HepG2 (cell line): ENCODE data around the gene TNNI2. TPM values are rescaled to one million over a fixed set of nuclear protein-coding genes. Genes with fewer than 3 reads are reported as not detected.
A peak's percentile ranks its signal among the peaks of the same experiment; 100 is the strongest.

Source experiments
- ATAC-seq: fragments of 200-7000 bp; cut with Tn5 transposase; 3 replicates; pipeline ENCODE4 v1.9.1; 2020; ENCODE audit warnings: mild to moderate bottlenecking, moderate library complexity
- BruUV-seq: library from RNA; stranded (reverse); fragments of 400-500 nt; replicated peaks from 2 replicates; lab custom pipeline; 2021; lab: Mats Ljungman, UMichigan
- CTCF ChIA-PET: fragments of 300-600 bp; formaldehyde crosslinking; extraction: SDS; loops from one replicate; lab custom pipeline; 2021; ENCODE audit warnings: low total read pairs, inconsistent platforms, low intra/inter-chr PET ratio; lab: Yijun Ruan, JAX
- POLR2A ChIA-PET: fragments of 350-600 bp; sonication (Branson Sonifier 250); formaldehyde crosslinking; loops from one replicate; lab custom pipeline; 2020; ENCODE audit warnings: antibody characterized with exemption, inconsistent platforms; lab: Yijun Ruan, JAX
- DNase-seq: peaks from one replicate; pipeline ENCODE4 v3.0.0-alpha.2; 2015; ENCODE audit warnings: low spot score
- FAIRE-seq: peaks from 3 replicates; lab custom pipeline; 2011; peaks lifted over from hg19 to GRCh38; lab: Jason Lieb, UNC
- H2AFZ ChIP-seq: one replicate; pipeline ENCODE4 v1.6.1; 2011; ENCODE audit warnings: low read length, inconsistent platforms
- H3K27ac ChIP-seq: fragments of 300-600 bp; 3 replicates; pipeline ENCODE4 v1.8.0; 2011; ENCODE audit warnings: mixed run types, mild to moderate bottlenecking, mixed read lengths, low read length, inconsistent platforms; ENCODE audit not compliant: insufficient read depth; ENCODE audit errors: extremely low read length
- H3K27me3 ChIP-seq, 2 experiments: fragments of 200-600 bp in 1 of 2; 2 replicates in 1 of 2; 3 replicates in 1 of 2; pipeline versions ENCODE4 v1.6.0 to v1.8.0; 2011; ENCODE audit warnings: low read length in 2 of 2, mild to moderate bottlenecking in 2 of 2, moderate library complexity in 2 of 2, inconsistent platforms in 1 of 2; ENCODE audit not compliant: insufficient read depth in 2 of 2, control insufficient read depth in 1 of 2
- H3K36me3 ChIP-seq, 2 experiments: fragments of 200-600 bp in 1 of 2; replicated peaks in 1 of 2; 2 replicates in 1 of 2; 3 replicates in 1 of 2; pipeline versions ENCODE4 v1.5.1 to v1.8.0; 2011; ENCODE audit warnings: low read length in 2 of 2, inconsistent platforms in 1 of 2; ENCODE audit not compliant: insufficient read depth in 2 of 2, control insufficient read depth in 1 of 2
- H3K4me1 ChIP-seq: 2 replicates; pipeline ENCODE4 v1.5.1; 2012; ENCODE audit warnings: low read length, inconsistent platforms; ENCODE audit not compliant: insufficient read depth
- H3K4me2 ChIP-seq: 2 replicates; pipeline ENCODE4 v1.6.0; 2011; ENCODE audit warnings: low read depth, low read length, inconsistent platforms
- H3K4me3 ChIP-seq, 3 experiments: fragments of 200-600 bp in 1 of 3; sonication (generic), shearing (Covaris generic) in 1 of 3; replicated peaks in 1 of 3; 2 replicates each; pipeline ENCODE4 v1.5.1; 2011 to 2016; ENCODE audit warnings: low read length in 3 of 3, inconsistent platforms in 2 of 3, low read depth in 2 of 3, mild to moderate bottlenecking in 2 of 3, control low read depth in 1 of 3, mixed read lengths in 1 of 3; ENCODE audit not compliant: insufficient read depth in 1 of 3
- H3K79me2 ChIP-seq: one replicate; pipeline ENCODE4 v1.6.1; 2011; ENCODE audit warnings: low read length, inconsistent platforms; ENCODE audit not compliant: insufficient read depth
- H3K9ac ChIP-seq: 2 replicates; pipeline ENCODE4 v1.6.0; 2011; ENCODE audit warnings: mild to moderate bottlenecking, low read depth, low read length, inconsistent platforms; ENCODE audit not compliant: insufficient read depth
- H3K9me3 ChIP-seq: 2 replicates; pipeline ENCODE4 v1.5.1; 2012; ENCODE audit warnings: mild to moderate bottlenecking, low read length
- H4K20me1 ChIP-seq: 2 replicates; pipeline ENCODE4 v1.6.0; 2011; ENCODE audit warnings: inconsistent platforms, mild to moderate bottlenecking, low read length, moderate library complexity; ENCODE audit not compliant: insufficient read depth
- CEBPG ChIP-seq: IDR thresholded peaks from 2 replicates; pipeline ENCODE4 v1.6.1; 2016
- EEA1 ChIP-seq: sonication (generic); formaldehyde crosslinking; IDR thresholded peaks from 2 replicates; pipeline ENCODE4 v1.5.1; 2020; ENCODE audit warnings: mild to moderate bottlenecking, missing genetic modification reagents, borderline replicate concordance
- FOSL2 ChIP-seq: sonication (generic); formaldehyde crosslinking; IDR thresholded peaks from 2 replicates; pipeline ENCODE4 v1.4.0; 2020; ENCODE audit warnings: missing genetic modification reagents
- GMEB1 ChIP-seq: sonication (generic); formaldehyde crosslinking; IDR thresholded peaks from 2 replicates; pipeline ENCODE4 v1.5.1; 2020; ENCODE audit warnings: missing genetic modification reagents, mild to moderate bottlenecking, borderline replicate concordance
- IKZF1 ChIP-seq: fragments of 450-650 bp; IDR thresholded peaks from 2 replicates; pipeline ENCODE4 v1.7.1; 2016
- KLF12 ChIP-seq: sonication (generic); formaldehyde crosslinking; IDR thresholded peaks from 2 replicates; pipeline ENCODE4 v1.4.0; 2020; ENCODE audit warnings: missing genetic modification reagents, borderline replicate concordance
- KMT2A ChIP-seq: sonication (generic); formaldehyde crosslinking; IDR thresholded peaks from 2 replicates; pipeline ENCODE4 v1.4.0; 2020; ENCODE audit warnings: missing genetic modification reagents
- MXD3 ChIP-seq: IDR thresholded peaks from 2 replicates; pipeline ENCODE4 v1.6.1; 2016; ENCODE audit warnings: mild to moderate bottlenecking, missing biosample characterization, missing genetic modification reagents
- NFKBIZ ChIP-seq: IDR thresholded peaks from 2 replicates; pipeline ENCODE4 v1.6.1; 2018; ENCODE audit warnings: missing genetic modification reagents, missing compliant biosample characterization
- ZNF101 ChIP-seq: sonication (generic); formaldehyde crosslinking; IDR thresholded peaks from 2 replicates; pipeline ENCODE4 v1.4.0; 2020; ENCODE audit warnings: mild to moderate bottlenecking, low read depth, missing genetic modification reagents, borderline replicate concordance
- ZNF17 ChIP-seq: sonication (generic); formaldehyde crosslinking; IDR thresholded peaks from 2 replicates; pipeline ENCODE4 v1.5.0; 2020; ENCODE audit warnings: mild to moderate bottlenecking, missing genetic modification reagents
- ZNF558 ChIP-seq: sonication (generic); formaldehyde crosslinking; IDR thresholded peaks from 2 replicates; pipeline ENCODE4 v1.9.0; 2022; ENCODE audit warnings: mild to moderate bottlenecking, missing genetic modification reagents, borderline replicate concordance
- WGBS: methylation state at CpG from one replicate; pipeline ENCODE4 v1.1.6; 2017; ENCODE audit warnings: low lambda C conversion rate; 5-methylcytosine and 5-hydroxymethylcytosine counted together
- in situ Hi-C: cut with HindIII; loops from 2 replicates; pipeline ENCODE4 v1.10.0; 2017; ENCODE audit warnings: low pct_unique_long_range_greater_than_20kb; ENCODE audit not compliant: extremely low pct_ligation_motif_present
- intact Hi-C: fragments of 100-400 bp; cut with micrococcal nuclease; formaldehyde crosslinking; loops from one replicate; pipeline ENCODE4 v1.10.0; 2022; ENCODE audit not compliant: unreplicated experiment
- polyA plus RNA-seq, 8 experiments: library from polyadenylated mRNA; depleted of rRNA in 3 of 8; stranded (reverse) in 7 of 8; unstranded in 1 of 8; fragments of >200 nt; fragmentation: Illumina TruSeq in 4 of 8; extraction: Trizol in 4 of 8; gene quantifications; 2 replicates each; pipeline versions ENCODE4 v1.2.1 to v1.2.3, GENCODE V29; 2011 to 2016; ENCODE audit warnings: low read depth in 4 of 8, missing spikeins in 1 of 8, mixed read lengths in 1 of 8; ENCODE audit not compliant: insufficient read depth in 1 of 8
- total RNA-seq, 5 experiments: library from RNA; depleted of rRNA; stranded (reverse); fragments of >200 nt; fragmentation: Illumina TruSeq; extraction: Trizol; gene quantifications; 2 replicates each; pipeline ENCODE4 v1.2.3, GENCODE V29; 2016; ENCODE audit warnings: low read depth in 1 of 5
- TF ChIP-seq, protein P1 (sequence below): sonication (generic); formaldehyde crosslinking; conservative IDR thresholded peaks from 2 replicates; pipeline ENCODE4 v1.8.1; 2023; ENCODE audit warnings: missing genetic modification reagents
- TF ChIP-seq, protein P2 (sequence below): sonication (generic); formaldehyde crosslinking; IDR thresholded peaks from 2 replicates; pipeline ENCODE4 v1.4.0; 2020; ENCODE audit warnings: missing genetic modification reagents, borderline replicate concordance

Gene TNNI2
- total and polyA plus RNA-seq, 2 of the 13 experiments (the other 11 are each of a cell fraction or from before 2014, with no cell fraction given) = 7.2 to 12.0 TPM

- Histone ChIP-seq H3K4me3 (no peak overlapping the region), H3K79me2 (no peaks in the 10 kb centered on the region), H4K20me1 (no peaks in the 10 kb centered on the region), H3K27me3 (peaks cover 11 to 52% of the 10 kb centered on the region in 2 experiments; a peak in 4 of 5 replicates), H3K9ac (no peak overlapping the region), H3K9me3 (no peaks in the 10 kb centered on the region), H3K36me3 (no peaks in the 10 kb centered on the region), H3K4me1 (peaks cover 32% of the 10 kb centered on the region), H3K27ac (no peak overlapping the region), H3K4me2 (no peak overlapping the region), H2AFZ (no peak overlapping the region)
- CTCF ChIA-PET = interaction anchor here (1.3 to 2.9 kb wide), 2 partner anchors 184 to 274 kb away, joined by 5 to 36 read pairs; no protein-coding TSS in a partner anchor
- intact Hi-C loops (loop anchor here (2.0 kb wide), 1 partner anchor 41 kb away; no protein-coding TSS in a partner anchor), in situ Hi-C loops (no loop called here)
- 42% methylated on average over 13 of the region's 33 CpGs for WGBS
- POLR2A ChIA-PET = interaction anchor here (1.1 to 1.8 kb wide), 2 partner anchors 183 to 274 kb away, joined by 4 read pairs; no protein-coding TSS in a partner anchor
- no TSS peak for BruUV-seq
- no peak for FAIRE-seq
- no peak for ATAC-seq
- peak; percentile 13 for DNase-seq
- TF ChIP-seq ZNF558 (CRISPR knock-in tag) (no peak), EEA1 (CRISPR knock-in tag) (no peak), KMT2A (CRISPR knock-in tag) (no peak), MXD3 (no peak), NFKBIZ (CRISPR knock-in tag) (no peak), CEBPG (no peak), ZNF17 (CRISPR knock-in tag) (no peak), GMEB1 (CRISPR knock-in tag) (no peak), ZNF101 (no peak), FOSL2 (CRISPR knock-in tag) (peak; percentile 45; the same call in 1 of the 2 replicates), IKZF1 (no peak), KLF12 (no peak)
- TF ChIP-seq, protein P1, sequence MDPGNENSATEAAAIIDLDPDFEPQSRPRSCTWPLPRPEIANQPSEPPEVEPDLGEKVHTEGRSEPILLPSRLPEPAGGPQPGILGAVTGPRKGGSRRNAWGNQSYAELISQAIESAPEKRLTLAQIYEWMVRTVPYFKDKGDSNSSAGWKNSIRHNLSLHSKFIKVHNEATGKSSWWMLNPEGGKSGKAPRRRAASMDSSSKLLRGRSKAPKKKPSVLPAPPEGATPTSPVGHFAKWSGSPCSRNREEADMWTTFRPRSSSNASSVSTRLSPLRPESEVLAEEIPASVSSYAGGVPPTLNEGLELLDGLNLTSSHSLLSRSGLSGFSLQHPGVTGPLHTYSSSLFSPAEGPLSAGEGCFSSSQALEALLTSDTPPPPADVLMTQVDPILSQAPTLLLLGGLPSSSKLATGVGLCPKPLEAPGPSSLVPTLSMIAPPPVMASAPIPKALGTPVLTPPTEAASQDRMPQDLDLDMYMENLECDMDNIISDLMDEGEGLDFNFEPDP (CRISPR knock-in tag) = no peak
- TF ChIP-seq, protein P2, sequence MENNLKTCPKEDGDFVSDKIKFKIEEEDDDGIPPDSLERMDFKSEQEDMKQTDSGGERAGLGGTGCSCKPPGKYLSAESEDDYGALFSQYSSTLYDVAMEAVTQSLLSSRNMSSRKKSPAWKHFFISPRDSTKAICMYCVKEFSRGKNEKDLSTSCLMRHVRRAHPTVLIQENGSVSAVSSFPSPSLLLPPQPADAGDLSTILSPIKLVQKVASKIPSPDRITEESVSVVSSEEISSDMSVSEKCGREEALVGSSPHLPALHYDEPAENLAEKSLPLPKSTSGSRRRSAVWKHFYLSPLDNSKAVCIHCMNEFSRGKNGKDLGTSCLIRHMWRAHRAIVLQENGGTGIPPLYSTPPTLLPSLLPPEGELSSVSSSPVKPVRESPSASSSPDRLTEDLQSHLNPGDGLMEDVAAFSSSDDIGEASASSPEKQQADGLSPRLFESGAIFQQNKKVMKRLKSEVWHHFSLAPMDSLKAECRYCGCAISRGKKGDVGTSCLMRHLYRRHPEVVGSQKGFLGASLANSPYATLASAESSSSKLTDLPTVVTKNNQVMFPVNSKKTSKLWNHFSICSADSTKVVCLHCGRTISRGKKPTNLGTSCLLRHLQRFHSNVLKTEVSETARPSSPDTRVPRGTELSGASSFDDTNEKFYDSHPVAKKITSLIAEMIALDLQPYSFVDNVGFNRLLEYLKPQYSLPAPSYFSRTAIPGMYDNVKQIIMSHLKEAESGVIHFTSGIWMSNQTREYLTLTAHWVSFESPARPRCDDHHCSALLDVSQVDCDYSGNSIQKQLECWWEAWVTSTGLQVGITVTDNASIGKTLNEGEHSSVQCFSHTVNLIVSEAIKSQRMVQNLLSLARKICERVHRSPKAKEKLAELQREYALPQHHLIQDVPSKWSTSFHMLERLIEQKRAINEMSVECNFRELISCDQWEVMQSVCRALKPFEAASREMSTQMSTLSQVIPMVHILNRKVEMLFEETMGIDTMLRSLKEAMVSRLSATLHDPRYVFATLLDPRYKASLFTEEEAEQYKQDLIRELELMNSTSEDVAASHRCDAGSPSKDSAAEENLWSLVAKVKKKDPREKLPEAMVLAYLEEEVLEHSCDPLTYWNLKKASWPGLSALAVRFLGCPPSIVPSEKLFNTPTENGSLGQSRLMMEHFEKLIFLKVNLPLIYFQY (CRISPR knock-in tag) = no peak
Measured at GRCh38 chr11:1877211-1878136, 38.7 kb downstream of the TNNI2 start.
